Neural progenitor cell (in vitro differentiated cells): ENCODE data around the gene GPM6B. TPM values are rescaled to one million over a fixed set of nuclear protein-coding genes. Genes with fewer than 3 reads are reported as not detected.

ENCODE experiments used
- DNase-seq: peaks from one replicate; pipeline ENCODE4 v3.0.0-alpha.2; 2016; ENCODE audit warnings: low spot score
- H2AFZ ChIP-seq: fragments of 200-600 bp; sonication (generic); replicated peaks from 2 replicates; pipeline ENCODE4 v1.6.1; 2016; ENCODE audit warnings: antibody characterized with exemption
- H3F3A ChIP-seq: fragments of 200-600 bp; sonication (generic); 2 replicates; pipeline ENCODE4 v1.6.1; 2016; ENCODE audit warnings: antibody characterized with exemption, low read depth
- H3K27ac ChIP-seq: fragments of 200-600 bp; sonication (generic); 2 replicates; pipeline ENCODE4 v1.5.1; 2016; ENCODE audit warnings: mild to moderate bottlenecking
- H3K27me3 ChIP-seq: fragments of 200-600 bp; sonication (generic); 2 replicates; pipeline ENCODE4 v1.6.1; 2016; ENCODE audit warnings: mild to moderate bottlenecking, moderate library complexity
- H3K36me3 ChIP-seq: fragments of 200-600 bp; sonication (generic); 2 replicates; pipeline ENCODE4 v1.5.1; 2016
- H3K4me1 ChIP-seq: fragments of 200-600 bp; sonication (generic); 2 replicates; pipeline ENCODE4 v1.6.1; 2016; ENCODE audit warnings: mixed run types
- H3K4me2 ChIP-seq: fragments of 200-600 bp; sonication (generic); 2 replicates; pipeline ENCODE4 v1.6.1; 2016
- H3K4me3 ChIP-seq: fragments of 200-600 bp; sonication (generic); 2 replicates; pipeline ENCODE4 v1.5.1; 2016
- H3K79me2 ChIP-seq: fragments of 200-600 bp; sonication (generic); 2 replicates; pipeline ENCODE4 v1.6.1; 2016; ENCODE audit warnings: low read depth
- H3K9ac ChIP-seq: fragments of 200-600 bp; sonication (generic); 2 replicates; pipeline ENCODE4 v1.6.1; 2016
- H3K9me3 ChIP-seq: fragments of 200-600 bp; sonication (generic); 2 replicates; pipeline ENCODE4 v1.5.1; 2016; ENCODE audit warnings: low read depth
- H4K20me1 ChIP-seq: fragments of 200-600 bp; sonication (generic); 2 replicates; pipeline ENCODE4 v1.6.1; 2016; ENCODE audit warnings: low read depth
- H3K27ac Mint-ChIP-seq: 3 replicates; pipeline ENCODE4 v1.8.0; 2021; ENCODE audit warnings: mixed read lengths
- H3K27me3 Mint-ChIP-seq: 2 replicates; pipeline ENCODE4 v1.8.0; 2022; ENCODE audit warnings: low read depth, mild to moderate bottlenecking, inconsistent platforms, moderate library complexity, mixed read lengths; ENCODE audit not compliant: insufficient read depth
- H3K36me3 Mint-ChIP-seq: 3 replicates; pipeline ENCODE4 v1.8.0; 2021; ENCODE audit warnings: mixed read lengths
- H3K4me1 Mint-ChIP-seq: 3 replicates; pipeline ENCODE4 v1.8.0; 2021; ENCODE audit warnings: mixed read lengths
- H3K4me3 Mint-ChIP-seq: 3 replicates; pipeline ENCODE4 v1.8.0; 2021; ENCODE audit warnings: mild to moderate bottlenecking, moderate library complexity, mixed read lengths
- H3K9me3 Mint-ChIP-seq: 3 replicates; pipeline ENCODE4 v1.8.0; 2020; ENCODE audit warnings: mixed read lengths
- EZH2 ChIP-seq: fragments of 200-600 bp; sonication (generic); IDR thresholded peaks from 2 replicates; pipeline ENCODE4 v1.6.1; 2017; ENCODE audit warnings: antibody characterized with exemption, mild to moderate bottlenecking, moderate library complexity
- EZH2phosphoT487 ChIP-seq: fragments of 200-600 bp; sonication (generic); IDR thresholded peaks from 2 replicates; pipeline ENCODE4 v1.6.1; 2017; ENCODE audit warnings: antibody characterized with exemption
- total RNA-seq: library from RNA; depleted of rRNA; stranded (reverse); fragments of >200 nt; gene quantifications from 2 replicates; pipeline ENCODE4 v1.2.3, GENCODE V29; 2015; ENCODE audit warnings: low replicate concordance
- TF ChIP-seq, protein P1 (sequence below): fragments of 200-600 bp; sonication (generic); IDR thresholded peaks from 2 replicates; pipeline ENCODE4 v1.5.1; 2017; ENCODE audit warnings: antibody characterized with exemption, mild to moderate bottlenecking

The GPM6B gene
- total RNA-seq, 1 donor from 2014 or later = 69.2 TPM

DNA sequence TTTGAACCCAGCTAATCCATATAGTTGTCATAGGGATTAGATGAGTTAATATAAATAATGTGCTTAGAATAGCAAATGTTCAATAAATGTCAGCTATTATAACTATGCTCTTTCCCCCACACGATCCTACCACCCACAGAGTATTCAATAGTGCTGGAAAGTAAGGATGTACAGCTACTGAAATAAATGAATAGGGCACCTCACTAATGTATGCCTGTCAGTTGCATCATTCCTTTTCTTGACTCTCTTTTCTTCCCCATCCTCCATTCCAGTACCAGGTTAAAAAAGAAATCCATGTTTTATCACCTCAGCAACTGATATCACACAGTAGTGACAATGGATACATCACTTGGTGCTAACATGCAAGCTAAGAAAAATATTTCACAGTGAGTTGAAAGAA, 42.8 kb upstream of the GPM6B start:
- H3K9me3 Mint-ChIP-seq = no peaks in the 10 kb centered on the region

DNA sequence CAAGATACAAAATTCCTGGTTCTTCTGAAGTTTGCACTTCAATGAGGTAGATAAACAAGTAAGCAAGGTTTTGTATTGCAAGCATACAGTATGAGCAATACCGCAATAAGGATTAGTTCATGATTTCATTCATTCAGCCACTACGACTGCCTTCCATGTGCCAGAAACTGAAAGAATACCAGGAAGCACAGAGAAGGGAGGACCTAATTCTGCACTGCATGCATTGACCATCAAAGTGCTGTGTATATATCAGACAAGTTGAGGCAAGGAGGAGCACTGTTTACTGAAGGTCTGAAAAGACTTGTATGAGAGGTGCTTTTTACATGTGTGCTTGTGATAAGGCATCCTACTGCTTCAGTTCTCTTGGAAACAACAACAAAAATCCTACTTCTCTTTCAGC, 40.9 kb upstream of the GPM6B start:
- no peak overlapping the region for H3K27ac Mint-ChIP-seq
- H4K20me1 ChIP-seq = no peaks in the 10 kb centered on the region
- no peak overlapping the region for H3K4me2 ChIP-seq
- H3K4me3 Mint-ChIP-seq = no peak overlapping the region
- no peaks in the 10 kb centered on the region for H3K27me3 ChIP-seq
- H3K9me3 ChIP-seq = no peaks in the 10 kb centered on the region
- H3K27me3 Mint-ChIP-seq = no peaks in the 10 kb centered on the region
- no peak overlapping the region for H2AFZ ChIP-seq
- no peaks in the 10 kb centered on the region for H3K36me3 ChIP-seq
- peaks cover 5% of the 10 kb centered on the region for H3K4me1 ChIP-seq
- H3K9ac ChIP-seq = no peak overlapping the region
- H3K27ac ChIP-seq = no peak overlapping the region
- peaks cover 2% of the 10 kb centered on the region for H3K9me3 Mint-ChIP-seq
- no peak for DNase-seq
- H3K4me3 ChIP-seq = no peak overlapping the region
- H3K79me2 ChIP-seq = no peaks in the 10 kb centered on the region
- H3F3A ChIP-seq = no peaks in the 10 kb centered on the region
- H3K4me1 Mint-ChIP-seq = peaks cover 50% of the 10 kb centered on the region
- peaks cover 7% of the 10 kb centered on the region for H3K36me3 Mint-ChIP-seq
- no peak for TF ChIP-seq EZH2
- TF ChIP-seq, protein P1, sequence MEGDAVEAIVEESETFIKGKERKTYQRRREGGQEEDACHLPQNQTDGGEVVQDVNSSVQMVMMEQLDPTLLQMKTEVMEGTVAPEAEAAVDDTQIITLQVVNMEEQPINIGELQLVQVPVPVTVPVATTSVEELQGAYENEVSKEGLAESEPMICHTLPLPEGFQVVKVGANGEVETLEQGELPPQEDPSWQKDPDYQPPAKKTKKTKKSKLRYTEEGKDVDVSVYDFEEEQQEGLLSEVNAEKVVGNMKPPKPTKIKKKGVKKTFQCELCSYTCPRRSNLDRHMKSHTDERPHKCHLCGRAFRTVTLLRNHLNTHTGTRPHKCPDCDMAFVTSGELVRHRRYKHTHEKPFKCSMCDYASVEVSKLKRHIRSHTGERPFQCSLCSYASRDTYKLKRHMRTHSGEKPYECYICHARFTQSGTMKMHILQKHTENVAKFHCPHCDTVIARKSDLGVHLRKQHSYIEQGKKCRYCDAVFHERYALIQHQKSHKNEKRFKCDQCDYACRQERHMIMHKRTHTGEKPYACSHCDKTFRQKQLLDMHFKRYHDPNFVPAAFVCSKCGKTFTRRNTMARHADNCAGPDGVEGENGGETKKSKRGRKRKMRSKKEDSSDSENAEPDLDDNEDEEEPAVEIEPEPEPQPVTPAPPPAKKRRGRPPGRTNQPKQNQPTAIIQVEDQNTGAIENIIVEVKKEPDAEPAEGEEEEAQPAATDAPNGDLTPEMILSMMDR = no peak
- no peak for TF ChIP-seq EZH2phosphoT487

More for the DNA sequence above, 42.8 kb upstream of the GPM6B start:
- H3K4me1 ChIP-seq = peaks cover 10% of the 10 kb centered on the region
- no peak overlapping the region for H3K4me3 Mint-ChIP-seq
- no peak overlapping the region for H3K27ac ChIP-seq
- H3K27me3 ChIP-seq = no peaks in the 10 kb centered on the region
- H3K4me1 Mint-ChIP-seq = peaks cover 69% of the 10 kb centered on the region
- no peak overlapping the region for H3K4me3 ChIP-seq
- no peaks in the 10 kb centered on the region for H3K79me2 ChIP-seq
- no peak overlapping the region for H3K27ac Mint-ChIP-seq
- H3F3A ChIP-seq = no peaks in the 10 kb centered on the region
- no peak for DNase-seq
- no peak overlapping the region for H3K9ac ChIP-seq
- no peaks in the 10 kb centered on the region for H3K9me3 ChIP-seq
- no peaks in the 10 kb centered on the region for H4K20me1 ChIP-seq
- H3K4me2 ChIP-seq = no peak overlapping the region
- TF ChIP-seq, protein P1 = no peak
- TF ChIP-seq EZH2phosphoT487 (no peak), EZH2 (no peak)
- peaks cover 8% of the 10 kb centered on the region for H3K36me3 Mint-ChIP-seq
- no peaks in the 10 kb centered on the region for H3K36me3 ChIP-seq
- no peak overlapping the region for H2AFZ ChIP-seq
- H3K27me3 Mint-ChIP-seq = peaks cover 2% of the 10 kb centered on the region

DNA sequence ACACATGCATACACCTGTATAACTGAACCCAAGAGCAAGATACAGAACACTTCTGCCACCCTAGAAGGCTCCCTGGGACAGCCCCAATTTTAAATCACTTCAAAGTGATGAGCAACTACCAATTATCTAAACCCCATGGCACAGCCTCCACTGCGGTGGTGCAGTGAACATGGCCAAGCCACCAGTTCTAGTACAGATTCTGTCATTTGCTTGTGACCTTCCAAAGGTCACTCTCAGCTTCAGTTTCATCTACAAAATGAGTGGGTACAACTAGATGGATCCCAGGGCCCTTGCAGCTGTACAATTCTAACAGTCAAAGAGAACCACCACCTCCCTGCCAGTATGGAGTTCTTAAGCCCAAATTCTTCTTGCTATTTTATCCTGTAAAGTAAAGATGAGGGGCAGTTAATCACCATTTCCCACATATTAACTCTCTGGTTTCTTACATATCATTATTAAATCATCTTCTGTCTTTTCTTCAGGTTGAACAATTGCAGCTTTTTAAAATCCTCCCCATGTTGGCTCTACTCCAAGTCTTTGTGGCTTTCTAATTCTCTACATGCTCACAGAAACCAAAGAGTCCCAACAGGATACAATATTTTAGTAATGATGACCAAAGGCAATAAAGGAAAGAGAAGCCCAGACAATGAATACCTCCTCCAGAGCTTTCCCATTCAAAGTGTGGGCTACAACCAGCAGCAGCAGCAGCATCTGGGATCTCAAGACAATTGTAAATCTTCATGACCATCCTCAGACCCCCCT, 39.0 kb upstream of the GPM6B start:
- Histone ChIP-seq H3K27ac (no peak overlapping the region), H3K4me3 (no peak overlapping the region), H3K27me3 (no peaks in the 10 kb centered on the region), H3F3A (no peaks in the 10 kb centered on the region), H3K9ac (no peak overlapping the region), H3K4me1 (peaks cover 5% of the 10 kb centered on the region), H3K79me2 (no peaks in the 10 kb centered on the region), H3K36me3 (no peaks in the 10 kb centered on the region), H3K4me2 (no peak overlapping the region), H4K20me1 (no peaks in the 10 kb centered on the region), H3K9me3 (no peaks in the 10 kb centered on the region), H2AFZ (no peak overlapping the region)
- peaks cover 5% of the 10 kb centered on the region for H3K9me3 Mint-ChIP-seq
- H3K27ac Mint-ChIP-seq = peak overlapping the region; percentile 86
- H3K4me3 Mint-ChIP-seq = no peak overlapping the region
- H3K4me1 Mint-ChIP-seq = peaks cover 39% of the 10 kb centered on the region
- DNase-seq = no peak
- peaks cover 11% of the 10 kb centered on the region for H3K36me3 Mint-ChIP-seq
- H3K27me3 Mint-ChIP-seq = no peaks in the 10 kb centered on the region
- TF ChIP-seq, protein P1 = no peak
- no peak for TF ChIP-seq EZH2phosphoT487
- TF ChIP-seq EZH2 = no peak
